ENCODE results near the gene ARPP21. TPM values are rescaled to one million over a fixed set of nuclear protein-coding genes. Genes with fewer than 3 reads are reported as not detected.

The ARPP21 gene
- total RNA-seq, 2 experiments from 2014 or later = not detected

DNA sequence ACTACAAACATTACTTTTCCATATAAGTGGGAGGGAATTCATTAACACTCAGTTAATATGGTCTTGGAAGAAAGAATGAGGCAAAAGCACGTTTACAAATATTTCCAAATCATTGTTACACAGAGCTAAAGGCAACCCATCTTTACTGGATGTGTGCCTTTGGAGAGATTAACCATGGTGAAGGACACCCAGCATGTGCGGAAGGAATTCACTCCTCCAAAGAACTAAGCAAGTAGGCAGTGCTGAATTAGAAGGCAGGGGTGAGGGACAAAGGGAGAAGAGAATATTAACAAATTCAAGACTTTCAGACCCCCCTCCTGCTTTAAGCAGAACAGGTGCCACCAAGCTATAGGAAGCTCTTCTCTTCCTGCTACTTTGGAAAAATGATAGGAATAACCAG is 10.1 kb downstream of the ARPP21 start:
- H3K9me3 Mint-ChIP-seq (ENCODE audit: low read depth) = no peaks in the 10 kb centered on the region
- no peaks in the 10 kb centered on the region for H3K36me3 Mint-ChIP-seq
- H3K4me3 Mint-ChIP-seq = no peak overlapping the region
- DNase-seq (no peak), ATAC-seq (no peak)
- CTCF ChIA-PET = interaction anchor here (1.3 kb wide), 1 partner anchor 9 kb away, joined by 4 read pairs; no protein-coding TSS in a partner anchor
- no peak overlapping the region for H3K27ac Mint-ChIP-seq
- H3K27me3 Mint-ChIP-seq = no peaks in the 10 kb centered on the region
- no peaks in the 10 kb centered on the region for H3K4me1 Mint-ChIP-seq

- H3K36me3 Mint-ChIP-seq = no peaks in the 10 kb centered on the region
- H3K27me3 Mint-ChIP-seq = no peaks in the 10 kb centered on the region
- H3K27ac Mint-ChIP-seq = no peak overlapping the region
- no peak for ATAC-seq
- CTCF ChIA-PET = no interaction called here
- no peaks in the 10 kb centered on the region for H3K4me1 Mint-ChIP-seq
- no peaks in the 10 kb centered on the region for H3K9me3 Mint-ChIP-seq (ENCODE audit: low read depth)
- DNase-seq = no peak
- H3K4me3 Mint-ChIP-seq = no peak overlapping the region
Observed at GRCh38 chr3:35651426-35651825, 12.1 kb downstream of the ARPP21 start.

GRCh38 chr3:35651851-35652250 is 12.5 kb downstream of the ARPP21 start:
- CTCF ChIA-PET = no interaction called here
- Mint-ChIP-seq H3K4me1 (no peaks in the 10 kb centered on the region), H3K27ac (no peak overlapping the region), H3K27me3 (no peaks in the 10 kb centered on the region), H3K4me3 (no peak overlapping the region), H3K36me3 (no peaks in the 10 kb centered on the region), H3K9me3 (ENCODE audit: low read depth) (no peaks in the 10 kb centered on the region)
- ATAC-seq (no peak), DNase-seq (no peak)

DNA sequence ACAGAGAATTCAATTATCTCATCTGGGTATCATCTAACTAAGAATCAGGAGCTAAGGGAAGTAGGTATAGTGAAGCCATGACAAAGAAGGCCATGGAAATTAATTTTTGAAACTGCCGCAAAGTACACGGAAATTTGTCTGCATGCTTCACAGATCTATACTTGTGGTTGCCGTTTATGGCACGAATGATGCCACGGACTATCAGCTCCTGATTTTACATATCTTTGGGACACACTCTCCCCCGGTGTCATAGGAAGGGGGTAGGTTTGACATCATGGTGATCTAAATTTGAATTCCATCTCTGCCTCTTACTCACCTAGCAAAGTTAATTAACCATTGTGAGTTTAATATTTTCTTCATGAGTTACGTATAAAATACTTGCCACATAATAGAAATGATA is 14.0 kb downstream of the ARPP21 start:
- Mint-ChIP-seq H3K27me3 (no peaks in the 10 kb centered on the region), H3K27ac (no peak overlapping the region), H3K4me1 (no peaks in the 10 kb centered on the region), H3K4me3 (no peak overlapping the region), H3K36me3 (no peaks in the 10 kb centered on the region), H3K9me3 (ENCODE audit: low read depth) (no peaks in the 10 kb centered on the region)
- no peak for DNase-seq
- no peak for ATAC-seq
- CTCF ChIA-PET = no interaction called here

DNA sequence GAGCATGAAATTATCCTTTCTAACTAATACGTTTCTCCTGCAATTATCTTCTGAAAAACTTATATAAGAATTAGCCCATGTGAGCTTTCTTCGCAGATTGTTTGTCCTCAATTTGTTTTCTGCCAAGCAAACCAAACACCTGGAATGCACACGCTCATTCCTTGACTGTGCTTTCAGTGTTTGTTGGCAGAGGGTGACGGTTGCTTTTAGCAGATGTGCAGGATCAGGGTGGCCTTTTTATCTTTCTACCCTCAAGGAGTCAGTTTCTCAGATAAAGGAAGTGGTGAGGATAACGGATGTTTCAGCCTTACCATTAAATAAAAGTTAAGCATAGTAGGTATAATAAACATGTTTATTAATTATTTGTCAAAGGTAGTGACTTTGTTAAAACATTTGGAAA is 15.2 kb downstream of the ARPP21 start:
- H3K27ac Mint-ChIP-seq = no peak overlapping the region
- no peaks in the 10 kb centered on the region for H3K9me3 Mint-ChIP-seq (ENCODE audit: low read depth)
- no peak overlapping the region for H3K4me3 Mint-ChIP-seq
- H3K4me1 Mint-ChIP-seq = no peaks in the 10 kb centered on the region
- no peak for ATAC-seq
- DNase-seq = no peak
- no peaks in the 10 kb centered on the region for H3K27me3 Mint-ChIP-seq
- CTCF ChIA-PET = no interaction called here
- no peaks in the 10 kb centered on the region for H3K36me3 Mint-ChIP-seq

GRCh38 chr3:35658686-35659085 is 19.4 kb downstream of the ARPP21 start:
- no peak overlapping the region for H3K4me3 Mint-ChIP-seq
- no peak for DNase-seq
- no peak for ATAC-seq
- no peaks in the 10 kb centered on the region for H3K27me3 Mint-ChIP-seq
- H3K9me3 Mint-ChIP-seq (ENCODE audit: low read depth) = peaks cover 2% of the 10 kb centered on the region
- no peaks in the 10 kb centered on the region for H3K36me3 Mint-ChIP-seq
- H3K27ac Mint-ChIP-seq = no peak overlapping the region
- CTCF ChIA-PET = no interaction called here
- H3K4me1 Mint-ChIP-seq = no peaks in the 10 kb centered on the region

- H3K36me3 Mint-ChIP-seq = no peaks in the 10 kb centered on the region
- ATAC-seq = no peak
- no peaks in the 10 kb centered on the region for H3K27me3 Mint-ChIP-seq
- H3K4me1 Mint-ChIP-seq = no peaks in the 10 kb centered on the region
- no peak overlapping the region for H3K4me3 Mint-ChIP-seq
- no peak for DNase-seq
- H3K9me3 Mint-ChIP-seq (ENCODE audit: low read depth) = peaks cover 2% of the 10 kb centered on the region
- CTCF ChIA-PET = no interaction called here
- H3K27ac Mint-ChIP-seq = no peak overlapping the region
Observed at GRCh38 chr3:35659768-35660167, 20.4 kb downstream of the ARPP21 start.

- no peak overlapping the region for H3K27ac Mint-ChIP-seq
- CTCF ChIA-PET = no interaction called here
- H3K4me3 Mint-ChIP-seq = no peak overlapping the region
- peaks cover 2% of the 10 kb centered on the region for H3K9me3 Mint-ChIP-seq (ENCODE audit: low read depth)
- H3K27me3 Mint-ChIP-seq = no peaks in the 10 kb centered on the region
- H3K36me3 Mint-ChIP-seq = no peaks in the 10 kb centered on the region
- DNase-seq = no peak
- no peaks in the 10 kb centered on the region for H3K4me1 Mint-ChIP-seq
- no peak for ATAC-seq
Observed at GRCh38 chr3:35663471-35663870, 24.1 kb downstream of the ARPP21 start.

DNA sequence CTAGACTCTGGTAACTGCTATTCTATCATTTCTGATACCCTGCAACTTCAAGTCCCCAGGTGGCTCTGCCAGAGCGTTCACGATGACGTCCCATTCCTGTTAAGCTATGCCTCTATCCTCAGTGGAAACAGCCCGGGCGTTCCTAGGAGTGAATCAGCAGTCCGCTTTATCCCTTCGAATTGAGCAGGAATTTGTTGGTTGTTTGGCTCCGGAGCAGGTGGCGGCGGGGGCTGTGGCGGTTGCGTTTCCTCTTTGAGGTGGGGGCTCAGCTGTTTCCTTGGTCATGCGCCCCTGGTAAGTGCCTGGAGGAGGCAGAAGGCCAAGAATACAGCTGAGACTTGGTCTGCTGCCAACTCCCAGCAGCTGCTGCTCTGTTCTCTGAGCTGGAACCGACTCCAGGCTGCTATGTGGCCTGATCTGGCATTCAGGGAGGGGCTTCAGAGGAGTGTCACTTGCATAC is 25.2 kb downstream of the ARPP21 start:
- ATAC-seq (no peak), DNase-seq (no peak)
- Mint-ChIP-seq H3K9me3 (ENCODE audit: low read depth) (peaks cover 2% of the 10 kb centered on the region), H3K4me3 (no peak overlapping the region), H3K27ac (no peak overlapping the region), H3K4me1 (no peaks in the 10 kb centered on the region), H3K36me3 (no peaks in the 10 kb centered on the region), H3K27me3 (no peaks in the 10 kb centered on the region)
- CTCF ChIA-PET = no interaction called here

- no peaks in the 10 kb centered on the region for H3K27me3 Mint-ChIP-seq
- no peak for ATAC-seq
- no peak overlapping the region for H3K4me3 Mint-ChIP-seq
- CTCF ChIA-PET = no interaction called here
- no peak overlapping the region for H3K27ac Mint-ChIP-seq
- no peaks in the 10 kb centered on the region for H3K4me1 Mint-ChIP-seq
- no peaks in the 10 kb centered on the region for H3K36me3 Mint-ChIP-seq
- no peak for DNase-seq
- peaks cover 2% of the 10 kb centered on the region for H3K9me3 Mint-ChIP-seq (ENCODE audit: low read depth)
Observed at GRCh38 chr3:35665390-35666055, 26.2 kb downstream of the ARPP21 start.

- peaks cover 2% of the 10 kb centered on the region for H3K9me3 Mint-ChIP-seq (ENCODE audit: low read depth)
- no peaks in the 10 kb centered on the region for H3K36me3 Mint-ChIP-seq
- DNase-seq (no peak), ATAC-seq (no peak)
- no peaks in the 10 kb centered on the region for H3K4me1 Mint-ChIP-seq
- CTCF ChIA-PET = no interaction called here
- H3K27me3 Mint-ChIP-seq = no peaks in the 10 kb centered on the region
- no peak overlapping the region for H3K4me3 Mint-ChIP-seq
- no peak overlapping the region for H3K27ac Mint-ChIP-seq
Observed at GRCh38 chr3:35666888-35667287, 27.6 kb downstream of the ARPP21 start.

DNA sequence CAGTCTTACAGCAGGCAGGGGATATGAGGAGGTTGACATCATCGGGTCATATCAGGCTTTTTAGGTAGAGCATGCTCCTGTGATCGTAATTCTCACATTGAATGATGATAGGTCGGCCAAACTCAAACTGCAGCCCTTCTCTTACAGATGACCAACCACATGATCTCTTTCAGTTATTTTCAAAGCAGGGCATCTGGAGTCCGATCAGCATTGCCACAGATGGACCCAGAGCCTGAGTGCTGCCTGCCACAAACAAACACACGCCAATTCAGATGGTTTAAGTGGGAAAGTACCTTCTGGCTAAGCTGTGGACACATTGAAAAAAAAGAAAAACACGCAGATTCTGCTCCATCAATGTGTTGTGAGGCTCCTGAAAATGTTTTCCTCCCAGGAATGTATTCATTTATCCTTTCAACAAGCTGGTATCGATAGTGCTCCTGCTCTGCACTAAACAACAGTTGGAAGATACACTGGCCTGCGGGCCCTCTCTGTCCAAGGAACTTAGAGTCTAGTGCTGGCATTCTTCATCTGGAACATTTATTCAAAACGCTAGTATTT is 31.2 kb downstream of the ARPP21 start:
- ATAC-seq (no peak), DNase-seq (no peak)
- Mint-ChIP-seq H3K36me3 (no peaks in the 10 kb centered on the region), H3K27ac (no peak overlapping the region), H3K4me1 (no peaks in the 10 kb centered on the region), H3K4me3 (no peak overlapping the region), H3K9me3 (ENCODE audit: low read depth) (no peaks in the 10 kb centered on the region), H3K27me3 (no peaks in the 10 kb centered on the region)
- CTCF ChIA-PET = no interaction called here

GRCh38 chr3:35671483-35671882 is 32.2 kb downstream of the ARPP21 start:
- no peak for DNase-seq
- CTCF ChIA-PET = no interaction called here
- Mint-ChIP-seq H3K36me3 (no peaks in the 10 kb centered on the region), H3K4me1 (no peaks in the 10 kb centered on the region), H3K4me3 (no peak overlapping the region), H3K27ac (no peak overlapping the region), H3K27me3 (no peaks in the 10 kb centered on the region), H3K9me3 (ENCODE audit: low read depth) (no peaks in the 10 kb centered on the region)
- no peak for ATAC-seq

DNA sequence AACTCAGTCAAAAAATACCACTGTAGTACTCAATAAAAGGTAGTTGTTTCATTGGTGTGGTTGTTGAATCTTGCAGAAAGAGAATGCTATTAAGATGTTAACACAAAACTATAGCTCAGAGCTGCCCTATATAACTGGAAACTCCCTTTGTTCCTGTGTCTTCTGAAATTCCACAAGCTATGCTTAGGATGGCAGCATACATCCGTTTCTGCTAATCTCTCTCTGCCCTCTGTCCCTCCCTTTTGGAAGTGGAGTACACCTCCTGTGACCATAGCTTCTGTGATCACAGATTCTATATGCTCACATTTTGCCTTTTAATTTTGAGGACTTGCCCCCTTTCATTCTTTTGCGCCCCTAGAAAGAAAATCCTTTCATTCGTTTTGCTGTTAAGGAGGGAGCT is 33.7 kb downstream of the ARPP21 start:
- no peak for ATAC-seq
- H3K9me3 Mint-ChIP-seq (ENCODE audit: low read depth) = peaks cover 3% of the 10 kb centered on the region
- no peak for DNase-seq
- no peaks in the 10 kb centered on the region for H3K4me1 Mint-ChIP-seq
- no peaks in the 10 kb centered on the region for H3K36me3 Mint-ChIP-seq
- no peak overlapping the region for H3K4me3 Mint-ChIP-seq
- no peak overlapping the region for H3K27ac Mint-ChIP-seq
- H3K27me3 Mint-ChIP-seq = no peaks in the 10 kb centered on the region
- CTCF ChIA-PET = no interaction called here

Measured in activated CD8-positive, alpha-beta memory T cell treated with anti-CD3 and anti-CD28 coated beads, Interleukin-2, amount 10 ng/mL, durations not matched to agents 7 days and 5 days (primary cell).